HepG2 (cell line): Measurements from ENCODE around the gene TECPR1. TPM values are rescaled to one million over a fixed set of nuclear protein-coding genes. Genes with fewer than 3 reads are reported as not detected.

Experiments
- CENPT ChIP-seq: sonication (generic); formaldehyde crosslinking; IDR thresholded peaks from 2 replicates; pipeline ENCODE4 v1.8.0; 2022; ENCODE audit warnings: low read depth, mild to moderate bottlenecking, moderate library complexity, missing genetic modification reagents
- DRAP1 ChIP-seq: IDR thresholded peaks from 2 replicates; pipeline ENCODE4 v1.6.1; 2016; ENCODE audit warnings: missing genetic modification reagents, missing compliant biosample characterization
- ETS1 ChIP-seq: sonication (generic); formaldehyde crosslinking; IDR thresholded peaks from 2 replicates; pipeline ENCODE4 v1.4.0; 2020; ENCODE audit warnings: missing genetic modification reagents
- HINFP ChIP-seq: sonication (generic); formaldehyde crosslinking; IDR thresholded peaks from 2 replicates; pipeline ENCODE4 v1.4.0; 2020; ENCODE audit warnings: low read depth, mild to moderate bottlenecking, missing genetic modification reagents
- MAFG ChIP-seq: sonication (generic); formaldehyde crosslinking; IDR thresholded peaks from 2 replicates; pipeline ENCODE4 v1.5.1; 2020; ENCODE audit warnings: mild to moderate bottlenecking, missing genetic modification reagents
- MED1 ChIP-seq: sonication (generic); formaldehyde crosslinking; IDR thresholded peaks from 2 replicates; pipeline ENCODE4 v1.4.0; 2020; ENCODE audit warnings: missing genetic modification reagents
- MED8 ChIP-seq: sonication (generic); formaldehyde crosslinking; IDR thresholded peaks from 2 replicates; pipeline ENCODE4 v1.8.1; 2023; ENCODE audit warnings: mild to moderate bottlenecking, missing genetic modification reagents; ENCODE audit not compliant: insufficient replicate concordance
- NR2F1 ChIP-seq, 2 experiments: fragments of 450-650 bp in 1 of 2; formaldehyde crosslinking in 1 of 2; IDR thresholded peaks; 2 replicates each; pipeline versions ENCODE4 v1.5.0 to v1.6.1; 2016 to 2020; ENCODE audit warnings: mild to moderate bottlenecking in 1 of 2, missing compliant biosample characterization in 1 of 2, missing genetic modification reagents in 1 of 2, moderate library complexity in 1 of 2
- PAF1 ChIP-seq: IDR thresholded peaks from 2 replicates; pipeline ENCODE4 v1.6.1; 2016; ENCODE audit warnings: missing genetic modification reagents, missing compliant biosample characterization
- RAD21 ChIP-seq: fragments of 450-650 bp; formaldehyde crosslinking; IDR thresholded peaks from 2 replicates; pipeline ENCODE4 v1.5.0; 2020; ENCODE audit warnings: mild to moderate bottlenecking
- RAD51 ChIP-seq: fragments of 450-650 bp; IDR thresholded peaks from 2 replicates; pipeline ENCODE4 v1.6.1; 2016; ENCODE audit warnings: borderline replicate concordance
- RXRB ChIP-seq: IDR thresholded peaks from 2 replicates; pipeline ENCODE4 v1.6.1; 2016; ENCODE audit warnings: borderline replicate concordance, missing genetic modification reagents, missing compliant biosample characterization
- SUZ12 ChIP-seq: fragments of 150-350 bp; IDR thresholded peaks from 2 replicates; pipeline ENCODE4 v1.6.1; 2014; ENCODE audit warnings: low read depth, low read length
- TFAP4 ChIP-seq: sonication (generic); IDR thresholded peaks from 2 replicates; pipeline ENCODE4 v1.6.1; 2016; ENCODE audit warnings: low read depth, borderline replicate concordance
- TIGD3 ChIP-seq: sonication (generic); formaldehyde crosslinking; IDR thresholded peaks from 2 replicates; pipeline ENCODE4 v1.5.1; 2020; ENCODE audit warnings: mild to moderate bottlenecking, missing genetic modification reagents, borderline replicate concordance
- ZFYVE20 ChIP-seq: sonication (generic); formaldehyde crosslinking; IDR thresholded peaks from 2 replicates; pipeline ENCODE4 v1.8.0; 2023; ENCODE audit warnings: low read depth, mild to moderate bottlenecking, moderate library complexity, missing genetic modification reagents, borderline replicate concordance
- ZNF138 ChIP-seq: sonication (generic); formaldehyde crosslinking; IDR thresholded peaks from 2 replicates; pipeline ENCODE4 v1.5.0; 2020; ENCODE audit warnings: mild to moderate bottlenecking, low read depth, missing genetic modification reagents
- ZNF333 ChIP-seq: sonication (generic); formaldehyde crosslinking; IDR thresholded peaks from 2 replicates; pipeline ENCODE4 v1.4.0; 2020; ENCODE audit warnings: mild to moderate bottlenecking, missing genetic modification reagents, borderline replicate concordance
- ZNF570 ChIP-seq: sonication (generic); formaldehyde crosslinking; IDR thresholded peaks from 2 replicates; pipeline ENCODE4 v1.4.0; 2020; ENCODE audit warnings: mild to moderate bottlenecking, missing genetic modification reagents, borderline replicate concordance
- ZNF576 ChIP-seq: sonication (generic); formaldehyde crosslinking; IDR thresholded peaks from 2 replicates; pipeline ENCODE4 v1.4.0; 2020; ENCODE audit warnings: mild to moderate bottlenecking, missing genetic modification reagents
- ZNF841 ChIP-seq: sonication (generic); formaldehyde crosslinking; IDR thresholded peaks from 2 replicates; pipeline ENCODE4 v1.8.1; 2023; ENCODE audit warnings: missing genetic modification reagents, borderline replicate concordance
- polyA plus RNA-seq, 8 experiments: library from polyadenylated mRNA; depleted of rRNA in 3 of 8; stranded (reverse) in 7 of 8; unstranded in 1 of 8; fragments of >200 nt; fragmentation: Illumina TruSeq in 4 of 8; extraction: Trizol in 4 of 8; gene quantifications; 2 replicates each; pipeline versions ENCODE4 v1.2.1 to v1.2.3, GENCODE V29; 2011 to 2016; ENCODE audit warnings: low read depth in 4 of 8, missing spikeins in 1 of 8, mixed read lengths in 1 of 8; ENCODE audit not compliant: insufficient read depth in 1 of 8
- total RNA-seq, 5 experiments: library from RNA; depleted of rRNA; stranded (reverse); fragments of >200 nt; fragmentation: Illumina TruSeq; extraction: Trizol; gene quantifications; 2 replicates each; pipeline ENCODE4 v1.2.3, GENCODE V29; 2016; ENCODE audit warnings: low read depth in 1 of 5

The TECPR1 gene
- total and polyA plus RNA-seq, 2 of the 13 experiments (the other 11 are each of a cell fraction or from before 2014, with no cell fraction given), result 2.3 to 6.3 TPM

- TF ChIP-seq TIGD3 (CRISPR knock-in tag) (no peak), PAF1 (CRISPR knock-in tag) (no peak), ZFYVE20 (CRISPR knock-in tag) (no peak), MED1 (CRISPR knock-in tag) (no peak), ETS1 (CRISPR knock-in tag) (no peak), MED8 (CRISPR knock-in tag) (no peak), MAFG (CRISPR knock-in tag) (no peak), TFAP4 (0 out of 2 replicates have a peak, but pooled peaks have one; percentile 11), ZNF333 (CRISPR knock-in tag) (no peak), CENPT (CRISPR knock-in tag) (no peak), NR2F1 (CRISPR knock-in tag; IDR thresholded peaks at IDR 0.05) (peak in 1 of 2 experiments; percentile 58; a peak in 2 of 4 replicates), DRAP1 (CRISPR knock-in tag) (no peak), ZNF841 (no peak), ZNF138 (no peak), HINFP (CRISPR knock-in tag) (no peak), RAD21 (CRISPR knock-in tag) (peak; percentile 73), SUZ12 (no peak), ZNF570 (CRISPR knock-in tag) (no peak), RXRB (peak; percentile 45; the same call in 1 of the 2 replicates), ZNF576 (CRISPR knock-in tag) (no peak), RAD51 (no peak)
Observed at GRCh38 chr7:98168181-98168903, 83.7 kb downstream of the TECPR1 start (continued).
